Gastroesophageal sphincter (tissue), 3 donors: ENCODE data around the gene C10orf90.

Experiments used
- POLR2A ChIP-seq, 2 donors: fragments of 450-650 bp; IDR thresholded peaks; one replicate each; pipeline ENCODE4 v1.6.1; 2017; ENCODE audit warnings: antibody characterized with exemption in 2 of 2, mild to moderate bottlenecking in 2 of 2, moderate library complexity in 1 of 2
- POLR2AphosphoS5 ChIP-seq: sonication (generic); formaldehyde crosslinking; IDR thresholded peaks from one replicate; pipeline ENCODE4 v1.6.1; 2017; ENCODE audit warnings: antibody characterized with exemption
- TF ChIP-seq, protein P1 (sequence below), 4 experiments: fragments of 200-600 bp in 2 of 4; fragments of 450-650 bp in 2 of 4; sonication (generic) in 1 of 4; IDR thresholded peaks; one replicate each; pipeline ENCODE4 v1.5.1; 2017 to 2019; ENCODE audit warnings: antibody characterized with exemption in 4 of 4, mild to moderate bottlenecking in 2 of 4, moderate library complexity in 2 of 4

DNA sequence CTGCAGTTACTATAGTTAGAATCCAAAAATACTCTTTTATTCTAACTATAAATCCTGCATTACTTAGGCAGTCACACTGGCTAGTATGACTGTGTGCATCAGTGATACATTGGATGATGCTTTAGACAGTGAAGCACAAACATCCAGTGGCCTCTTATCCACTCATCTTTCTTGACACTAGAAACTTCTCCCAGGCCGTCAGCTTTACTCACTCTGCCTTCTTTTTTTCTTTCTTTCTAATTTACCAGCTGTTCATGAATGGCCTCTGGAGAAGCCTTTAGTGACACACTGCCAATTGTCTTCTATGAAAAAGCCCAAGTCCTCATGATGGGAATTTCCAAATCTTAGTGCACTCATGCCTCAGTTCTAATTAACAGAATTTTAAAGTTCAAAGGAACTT, 26.2 kb upstream of the C10orf90 start:
- TF ChIP-seq, protein P1, sequence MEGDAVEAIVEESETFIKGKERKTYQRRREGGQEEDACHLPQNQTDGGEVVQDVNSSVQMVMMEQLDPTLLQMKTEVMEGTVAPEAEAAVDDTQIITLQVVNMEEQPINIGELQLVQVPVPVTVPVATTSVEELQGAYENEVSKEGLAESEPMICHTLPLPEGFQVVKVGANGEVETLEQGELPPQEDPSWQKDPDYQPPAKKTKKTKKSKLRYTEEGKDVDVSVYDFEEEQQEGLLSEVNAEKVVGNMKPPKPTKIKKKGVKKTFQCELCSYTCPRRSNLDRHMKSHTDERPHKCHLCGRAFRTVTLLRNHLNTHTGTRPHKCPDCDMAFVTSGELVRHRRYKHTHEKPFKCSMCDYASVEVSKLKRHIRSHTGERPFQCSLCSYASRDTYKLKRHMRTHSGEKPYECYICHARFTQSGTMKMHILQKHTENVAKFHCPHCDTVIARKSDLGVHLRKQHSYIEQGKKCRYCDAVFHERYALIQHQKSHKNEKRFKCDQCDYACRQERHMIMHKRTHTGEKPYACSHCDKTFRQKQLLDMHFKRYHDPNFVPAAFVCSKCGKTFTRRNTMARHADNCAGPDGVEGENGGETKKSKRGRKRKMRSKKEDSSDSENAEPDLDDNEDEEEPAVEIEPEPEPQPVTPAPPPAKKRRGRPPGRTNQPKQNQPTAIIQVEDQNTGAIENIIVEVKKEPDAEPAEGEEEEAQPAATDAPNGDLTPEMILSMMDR (IDR thresholded peaks at IDR 0.05) = no peak
- TF ChIP-seq POLR2A (IDR thresholded peaks at IDR 0.05) (no peak), POLR2AphosphoS5 (no peak)
